Smooth muscle cell (in vitro differentiated cells): ENCODE data around the gene PAIP2B. TPM values are rescaled to one million over a fixed set of nuclear protein-coding genes. Genes with fewer than 3 reads are reported as not detected.

Source experiments
- DNase-seq: peaks from one replicate; lab custom pipeline; 2025; ENCODE audit not compliant: unreplicated experiment; lab: John Stamatoyannopoulos, UW
- H2AFZ ChIP-seq: fragments of 200-600 bp; sonication (generic); 2 replicates; pipeline ENCODE4 v1.6.0; 2016; ENCODE audit warnings: antibody characterized with exemption, low read depth, mild to moderate bottlenecking
- H3F3A ChIP-seq: fragments of 200-600 bp; sonication (generic); 2 replicates; pipeline ENCODE4 v1.6.0; 2017; ENCODE audit warnings: antibody characterized with exemption, low read depth
- H3K27ac ChIP-seq: fragments of 200-600 bp; sonication (generic); 2 replicates; pipeline ENCODE4 v1.5.1; 2016; ENCODE audit warnings: low read depth, mild to moderate bottlenecking
- H3K27me3 ChIP-seq: fragments of 200-600 bp; sonication (generic); 2 replicates; pipeline ENCODE4 v1.6.1; 2016; ENCODE audit warnings: low read depth, mild to moderate bottlenecking
- H3K36me3 ChIP-seq: fragments of 200-600 bp; sonication (generic); 2 replicates; pipeline ENCODE4 v1.5.1; 2016; ENCODE audit warnings: low read depth
- H3K4me1 ChIP-seq: fragments of 200-600 bp; sonication (generic); 2 replicates; pipeline ENCODE4 v1.5.1; 2016; ENCODE audit warnings: low read depth
- H3K4me2 ChIP-seq: fragments of 200-600 bp; sonication (generic); 2 replicates; pipeline ENCODE4 v1.6.0; 2016; ENCODE audit warnings: mild to moderate bottlenecking
- H3K4me3 ChIP-seq: fragments of 200-600 bp; sonication (generic); 2 replicates; pipeline ENCODE4 v1.5.1; 2016; ENCODE audit warnings: mild to moderate bottlenecking
- H3K79me2 ChIP-seq: fragments of 200-600 bp; sonication (generic); 2 replicates; pipeline ENCODE4 v1.6.0; 2016; ENCODE audit warnings: low read depth, mild to moderate bottlenecking
- H3K9ac ChIP-seq: fragments of 200-600 bp; sonication (generic); 2 replicates; pipeline ENCODE4 v1.6.0; 2016; ENCODE audit warnings: low read depth
- H3K9me3 ChIP-seq: fragments of 200-600 bp; sonication (generic); replicated peaks from 2 replicates; pipeline ENCODE4 v1.5.1; 2016; ENCODE audit warnings: low read depth
- H4K20me1 ChIP-seq: fragments of 200-600 bp; sonication (generic); 2 replicates; pipeline ENCODE4 v1.6.0; 2016; ENCODE audit warnings: low read depth
- CTCF ChIP-seq: fragments of 200-600 bp; sonication (generic); IDR thresholded peaks from 2 replicates; pipeline ENCODE4 v1.5.1; 2017; ENCODE audit warnings: borderline replicate concordance, mild to moderate bottlenecking, antibody characterized with exemption; ENCODE audit not compliant: insufficient read depth, poor library complexity, severe bottlenecking
- WGBS: methylation state at CpG from one replicate; pipeline ENCODE4 v1.1.7; 2016; ENCODE audit warnings: low lambda C conversion rate; 5-methylcytosine and 5-hydroxymethylcytosine counted together
- polyA plus RNA-seq: library from polyadenylated mRNA; unstranded; fragments of >200 nt; fragmentation: Nextera tagmentation; extraction: Ambion mirVana; gene quantifications from 2 replicates; pipeline ENCODE4 v1.2.1, GENCODE V29; 2016
- total RNA-seq: library from RNA; depleted of rRNA; stranded (reverse); fragments of >200 nt; gene quantifications from 2 replicates; pipeline ENCODE4 v1.2.3, GENCODE V29; 2014

The PAIP2B gene
- total and polyA plus RNA-seq, 2 experiments from 2014 or later, result 1.2 to 2.4 TPM

GRCh38 chr2:71223767-71224333 is 3.1 kb downstream of the PAIP2B start:
- no peaks in the 10 kb centered on the region for H3K9me3 ChIP-seq

GRCh38 chr2:71220743-71221142 is 6.2 kb downstream of the PAIP2B start:
- Histone ChIP-seq H3K4me2 (no peak overlapping the region), H3K9ac (no peak overlapping the region), H3K36me3 (no peaks in the 10 kb centered on the region), H3K9me3 (no peaks in the 10 kb centered on the region), H3K4me3 (no peak overlapping the region), H2AFZ (no peak overlapping the region), H3F3A (no peaks in the 10 kb centered on the region), H3K27me3 (peaks cover 9% of the 10 kb centered on the region), H4K20me1 (no peaks in the 10 kb centered on the region), H3K79me2 (no peaks in the 10 kb centered on the region), H3K4me1 (no peaks in the 10 kb centered on the region), H3K27ac (no peak overlapping the region)
- 79% methylated on average over 2 of the region's 2 CpGs for WGBS
- no peak for TF ChIP-seq CTCF
- DNase-seq, result no peak

More at GRCh38 chr2:71223767-71224333, 3.1 kb downstream of the PAIP2B start:
- Histone ChIP-seq H3K4me2 (no peak overlapping the region), H3F3A (no peaks in the 10 kb centered on the region), H3K79me2 (no peaks in the 10 kb centered on the region), H3K4me1 (peaks cover 3% of the 10 kb centered on the region), H3K27ac (no peak overlapping the region), H4K20me1 (no peaks in the 10 kb centered on the region), H2AFZ (no peak overlapping the region), H3K36me3 (no peaks in the 10 kb centered on the region), H3K27me3 (peaks cover 13% of the 10 kb centered on the region), H3K4me3 (no peak overlapping the region), H3K9ac (no peak overlapping the region)
- TF ChIP-seq CTCF, result peak; percentile 19
- no peak for DNase-seq
- WGBS, result 29% methylated on average over 3 of the region's 3 CpGs

- peak overlapping the region; percentile 18 for H3K27ac ChIP-seq
- H3K4me1 ChIP-seq, result no peaks in the 10 kb centered on the region
- no peak overlapping the region for H3K9ac ChIP-seq
- H2AFZ ChIP-seq, result no peak overlapping the region
- no peak for DNase-seq
- H4K20me1 ChIP-seq, result no peaks in the 10 kb centered on the region
- TF ChIP-seq CTCF, result no peak
- no peak overlapping the region for H3K4me3 ChIP-seq
- H3K4me2 ChIP-seq, result no peak overlapping the region
- WGBS, result 85% methylated on average over 1 of the region's 1 CpG
- H3K9me3 ChIP-seq, result no peaks in the 10 kb centered on the region
- H3K36me3 ChIP-seq, result no peaks in the 10 kb centered on the region
- H3K79me2 ChIP-seq, result no peaks in the 10 kb centered on the region
- no peaks in the 10 kb centered on the region for H3K27me3 ChIP-seq
- no peaks in the 10 kb centered on the region for H3F3A ChIP-seq
Observed at GRCh38 chr2:71216501-71216900, 10.4 kb downstream of the PAIP2B start.

GRCh38 chr2:71215447-71215846 is 11.5 kb downstream of the PAIP2B start:
- Histone ChIP-seq H3K9ac (no peak overlapping the region), H2AFZ (no peak overlapping the region)

More at GRCh38 chr2:71215447-71215846, 11.5 kb downstream of the PAIP2B start:
- Histone ChIP-seq H3K79me2 (no peaks in the 10 kb centered on the region), H3K4me1 (no peaks in the 10 kb centered on the region), H3K4me2 (no peak overlapping the region), H4K20me1 (no peaks in the 10 kb centered on the region), H3K27me3 (no peaks in the 10 kb centered on the region), H3K4me3 (no peak overlapping the region), H3K36me3 (no peaks in the 10 kb centered on the region), H3F3A (no peaks in the 10 kb centered on the region), H3K27ac (peak overlapping the region; percentile 47), H3K9me3 (no peaks in the 10 kb centered on the region)
- no peak for TF ChIP-seq CTCF
- WGBS, result 69% methylated on average over 3 of the region's 3 CpGs
- no peak for DNase-seq
